Mucosa of stomach (tissue), 1 donor: Measurements from ENCODE around the gene CCDC47.
A peak's percentile ranks its signal among the peaks of the same experiment; 100 is the strongest.

ENCODE experiments used
- H3K27me3 ChIP-seq: one replicate; pipeline ENCODE4 v1.7.0; 2013; ENCODE audit warnings: mild to moderate bottlenecking, low read length; ENCODE audit not compliant: control insufficient read depth, insufficient read depth
- H3K36me3 ChIP-seq: one replicate; pipeline ENCODE4 v1.7.0; 2013; ENCODE audit warnings: low read length; ENCODE audit not compliant: control insufficient read depth, insufficient read depth
- H3K4me1 ChIP-seq: one replicate; pipeline ENCODE4 v1.7.0; 2013; ENCODE audit warnings: mild to moderate bottlenecking, low read length; ENCODE audit not compliant: control insufficient read depth, insufficient read depth
- H3K4me3 ChIP-seq: one replicate; pipeline ENCODE4 v1.7.0; 2013; ENCODE audit warnings: low read length
- H3K9ac ChIP-seq: one replicate; pipeline ENCODE4 v1.7.0; 2013; ENCODE audit warnings: mild to moderate bottlenecking, low read length, moderate library complexity
- H3K9me3 ChIP-seq: one replicate; pipeline ENCODE4 v1.7.0; 2013; ENCODE audit warnings: mild to moderate bottlenecking, low read length, moderate library complexity; ENCODE audit not compliant: control insufficient read depth
- donor health status: Pancreatic carcinoma.

The CCDC47 gene, protein sequence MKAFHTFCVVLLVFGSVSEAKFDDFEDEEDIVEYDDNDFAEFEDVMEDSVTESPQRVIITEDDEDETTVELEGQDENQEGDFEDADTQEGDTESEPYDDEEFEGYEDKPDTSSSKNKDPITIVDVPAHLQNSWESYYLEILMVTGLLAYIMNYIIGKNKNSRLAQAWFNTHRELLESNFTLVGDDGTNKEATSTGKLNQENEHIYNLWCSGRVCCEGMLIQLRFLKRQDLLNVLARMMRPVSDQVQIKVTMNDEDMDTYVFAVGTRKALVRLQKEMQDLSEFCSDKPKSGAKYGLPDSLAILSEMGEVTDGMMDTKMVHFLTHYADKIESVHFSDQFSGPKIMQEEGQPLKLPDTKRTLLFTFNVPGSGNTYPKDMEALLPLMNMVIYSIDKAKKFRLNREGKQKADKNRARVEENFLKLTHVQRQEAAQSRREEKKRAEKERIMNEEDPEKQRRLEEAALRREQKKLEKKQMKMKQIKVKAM

DNA sequence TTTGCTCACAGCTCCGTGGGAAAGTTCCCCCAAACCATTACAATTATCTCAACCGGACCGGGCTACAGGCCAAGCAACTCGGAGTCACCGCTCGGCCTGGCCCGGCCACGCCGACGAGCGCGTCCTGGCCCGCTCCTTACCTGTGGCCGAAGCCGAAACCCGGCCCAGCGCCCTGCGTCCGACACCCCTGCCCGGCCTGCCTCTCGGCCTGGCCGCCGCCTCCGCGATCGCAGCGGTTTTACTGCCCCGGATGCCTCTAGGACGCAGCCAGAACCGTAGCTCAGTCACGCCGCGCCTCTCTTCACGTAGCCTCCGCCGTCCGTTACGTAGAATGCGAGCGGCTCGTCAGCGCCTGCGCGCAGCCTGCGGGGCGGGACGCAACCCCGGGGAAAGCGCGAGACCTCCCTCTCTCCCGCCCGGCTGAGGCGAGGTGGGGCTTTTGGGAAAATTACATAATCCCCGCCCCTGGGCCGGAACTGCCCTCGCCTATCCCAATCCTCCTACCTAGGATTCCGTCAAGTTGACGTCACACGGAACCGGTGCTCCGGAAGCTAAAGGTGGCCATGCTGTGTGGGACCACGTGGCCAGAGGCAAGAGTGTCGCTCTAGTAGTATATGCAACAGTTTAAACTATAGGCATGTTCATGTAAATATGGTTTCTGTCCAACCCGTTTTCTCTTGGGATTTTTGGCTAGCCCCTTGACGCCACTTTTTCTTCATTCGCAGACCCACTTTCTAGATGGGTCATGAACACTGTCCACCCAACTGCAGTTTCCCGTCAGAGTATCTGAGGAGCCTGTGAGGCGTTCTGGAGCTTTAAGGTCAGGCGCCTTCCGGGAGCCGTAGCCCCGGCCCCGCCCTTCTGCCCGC, at the start of gene CCDC47:
Gene CCDC47, minus strand, starts transcription at position 326 of the 869 bp plus-strand sequence. CDS start 7,422 bp downstream, outside the sequence.
- H3K4me1 ChIP-seq = peaks cover 12% of the 10 kb centered on the region
- H3K27me3 ChIP-seq = no peaks in the 10 kb centered on the region
- H3K9ac ChIP-seq = peak within 1 kb of the TSS; percentile 89
- no peaks in the 10 kb centered on the region for H3K36me3 ChIP-seq
- H3K9me3 ChIP-seq = no peaks in the 10 kb centered on the region
- peak within 1 kb of the TSS; percentile 43 for H3K4me3 ChIP-seq

DNA sequence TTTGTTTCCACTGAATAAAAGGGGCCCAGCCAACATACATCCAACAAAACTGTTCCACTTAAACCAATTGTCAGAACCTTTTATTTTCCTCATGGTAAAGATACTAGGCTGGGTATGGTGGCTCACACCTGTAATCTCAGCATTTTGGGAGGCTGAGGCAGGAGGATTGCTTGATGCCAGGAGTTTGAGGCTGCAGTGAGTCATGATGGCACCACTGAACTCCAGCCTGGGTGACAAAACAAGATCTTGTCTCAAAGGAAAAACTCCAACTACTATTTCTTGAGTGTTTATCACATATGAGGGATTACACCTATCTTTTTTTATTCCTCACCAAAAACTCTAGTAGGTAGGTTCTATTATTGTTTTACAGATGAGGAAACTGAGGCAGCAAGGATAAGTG, 49.1 kb upstream of the CCDC47 start:
- H3K36me3 ChIP-seq = peaks cover 48% of the 10 kb centered on the region
- peaks cover 13% of the 10 kb centered on the region for H3K4me1 ChIP-seq
- H3K27me3 ChIP-seq = no peaks in the 10 kb centered on the region

DNA sequence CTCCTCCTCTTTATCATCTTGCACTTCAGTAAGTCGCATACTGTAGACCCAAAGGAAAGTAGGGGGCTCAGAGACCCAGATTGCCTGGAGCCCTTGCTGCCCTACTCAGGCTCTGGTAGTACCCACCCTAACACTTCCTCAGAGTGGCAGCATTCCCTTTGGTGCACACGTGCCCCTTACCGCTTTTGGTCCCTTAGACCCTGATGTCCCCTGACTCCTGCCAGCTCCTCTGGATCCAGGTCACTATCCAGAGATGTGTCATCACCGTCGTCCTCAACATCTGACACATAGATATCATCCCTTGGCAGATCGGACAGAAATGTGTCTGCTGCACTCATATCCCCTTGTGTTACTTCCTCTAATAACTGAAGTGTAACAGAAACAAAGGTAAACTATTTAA, 48.4 kb upstream of the CCDC47 start:
- Histone ChIP-seq H3K4me3 (no peak overlapping the region), H3K36me3 (peaks cover 48% of the 10 kb centered on the region), H3K27me3 (no peaks in the 10 kb centered on the region), H3K9ac (no peak overlapping the region), H3K9me3 (no peaks in the 10 kb centered on the region), H3K4me1 (peaks cover 13% of the 10 kb centered on the region)

More for the DNA sequence above, 49.1 kb upstream of the CCDC47 start:
- Histone ChIP-seq H3K4me3 (no peak overlapping the region), H3K9me3 (no peaks in the 10 kb centered on the region), H3K9ac (no peak overlapping the region)

DNA sequence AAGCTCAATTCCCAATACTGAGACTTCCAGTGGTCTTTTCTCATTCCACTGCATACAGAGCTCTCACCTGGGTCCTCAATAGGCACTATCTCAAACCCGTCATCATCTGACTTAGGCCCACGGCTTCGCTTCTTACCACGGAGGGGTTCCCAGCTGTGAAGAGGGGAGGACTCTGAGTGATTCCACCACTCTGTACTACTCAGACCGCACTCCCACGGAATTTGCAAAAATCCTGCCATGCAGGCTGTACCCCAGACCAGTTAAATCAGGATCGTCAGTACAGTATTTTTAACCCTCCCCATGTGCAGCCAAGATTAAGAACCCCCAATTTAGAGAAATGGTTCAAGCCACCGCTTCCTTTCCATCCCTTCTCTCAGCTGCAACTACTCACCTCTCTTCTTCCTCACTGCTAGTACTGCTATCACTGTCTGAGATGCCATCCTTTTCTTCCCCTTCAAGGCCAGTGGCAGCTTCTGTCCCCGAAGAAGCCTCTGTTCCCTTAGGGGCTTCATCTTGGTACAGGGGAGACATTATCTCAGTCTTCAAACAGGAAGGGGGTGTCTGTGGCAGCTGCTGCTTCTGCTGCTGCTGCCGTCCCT, 47.7 kb upstream of the CCDC47 start:
- H3K4me1 ChIP-seq = peaks cover 11% of the 10 kb centered on the region
- H3K4me3 ChIP-seq = no peak overlapping the region
- H3K9ac ChIP-seq = no peak overlapping the region
- H3K9me3 ChIP-seq = no peaks in the 10 kb centered on the region
- H3K27me3 ChIP-seq = no peaks in the 10 kb centered on the region
- H3K36me3 ChIP-seq = peaks cover 48% of the 10 kb centered on the region

DNA sequence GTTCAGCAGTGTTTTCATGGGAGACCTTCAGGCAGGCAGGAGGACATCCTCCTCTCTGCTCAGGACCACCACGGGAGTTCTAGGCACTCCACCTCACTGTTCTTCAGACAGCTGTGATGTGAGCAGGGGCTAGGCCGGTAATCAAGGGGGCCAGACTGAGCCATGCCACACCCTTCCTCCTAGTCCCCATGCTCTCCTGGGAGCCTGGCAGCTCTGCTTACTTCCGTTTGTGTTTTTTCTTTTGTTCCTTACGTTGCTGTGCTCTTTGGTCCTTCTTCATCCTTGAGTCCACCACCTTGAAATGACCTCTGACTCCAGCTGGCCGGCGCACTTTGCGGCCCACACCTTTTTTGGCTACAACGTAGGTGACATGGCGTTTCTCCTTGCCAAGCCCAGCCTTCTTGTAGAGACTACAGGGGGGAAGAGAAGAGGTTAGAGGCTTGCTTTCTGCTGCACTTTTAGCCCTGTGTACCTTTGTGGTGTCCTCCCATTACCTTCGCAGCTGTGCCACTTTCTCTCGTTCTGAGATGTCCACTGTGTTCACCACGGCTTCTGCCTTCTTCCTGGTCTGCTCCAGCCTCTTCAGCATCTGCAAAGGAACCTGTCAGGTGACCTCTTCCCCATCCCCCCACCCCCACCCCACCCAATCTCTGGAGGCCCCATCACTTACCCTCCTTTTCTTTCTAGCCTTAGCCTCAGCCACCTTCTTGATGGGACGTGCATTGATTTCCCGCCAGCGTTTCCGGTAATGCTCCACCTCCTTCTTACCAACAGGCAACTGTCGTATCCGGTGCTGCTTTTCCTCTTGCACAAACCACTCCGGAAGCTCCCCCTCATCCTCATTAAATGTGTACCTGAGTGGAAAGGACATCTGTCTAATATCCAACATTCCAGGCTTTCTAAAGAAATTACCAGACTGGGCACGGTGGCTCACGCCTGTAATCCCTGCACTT, 46.5 kb upstream of the CCDC47 start:
- Histone ChIP-seq H3K4me1 (peaks cover 5% of the 10 kb centered on the region), H3K27me3 (no peaks in the 10 kb centered on the region), H3K9ac (no peak overlapping the region), H3K36me3 (peaks cover 58% of the 10 kb centered on the region), H3K9me3 (no peaks in the 10 kb centered on the region), H3K4me3 (no peak overlapping the region)

DNA sequence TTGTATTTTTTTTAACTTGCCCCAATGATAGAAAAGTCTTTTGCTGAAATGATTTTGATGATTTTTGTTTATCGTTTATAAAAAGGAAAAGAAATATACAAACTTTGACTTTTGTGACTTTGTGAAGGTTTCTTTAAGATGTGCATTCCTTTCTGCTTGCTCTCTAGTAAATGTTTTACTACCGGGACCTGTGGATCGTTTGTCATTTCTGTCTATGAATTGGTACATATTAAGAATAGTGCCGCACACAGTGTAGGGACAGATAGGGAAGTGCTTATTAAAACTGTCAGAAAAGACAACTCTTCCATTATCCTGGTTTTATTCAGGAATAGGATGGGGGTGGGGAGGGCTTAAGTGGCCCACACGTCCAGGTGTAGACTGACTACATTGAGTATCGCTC, 45.7 kb upstream of the CCDC47 start:
- H3K4me1 ChIP-seq = peaks cover 5% of the 10 kb centered on the region
- H3K36me3 ChIP-seq = peaks cover 53% of the 10 kb centered on the region
- H3K27me3 ChIP-seq = no peaks in the 10 kb centered on the region

DNA sequence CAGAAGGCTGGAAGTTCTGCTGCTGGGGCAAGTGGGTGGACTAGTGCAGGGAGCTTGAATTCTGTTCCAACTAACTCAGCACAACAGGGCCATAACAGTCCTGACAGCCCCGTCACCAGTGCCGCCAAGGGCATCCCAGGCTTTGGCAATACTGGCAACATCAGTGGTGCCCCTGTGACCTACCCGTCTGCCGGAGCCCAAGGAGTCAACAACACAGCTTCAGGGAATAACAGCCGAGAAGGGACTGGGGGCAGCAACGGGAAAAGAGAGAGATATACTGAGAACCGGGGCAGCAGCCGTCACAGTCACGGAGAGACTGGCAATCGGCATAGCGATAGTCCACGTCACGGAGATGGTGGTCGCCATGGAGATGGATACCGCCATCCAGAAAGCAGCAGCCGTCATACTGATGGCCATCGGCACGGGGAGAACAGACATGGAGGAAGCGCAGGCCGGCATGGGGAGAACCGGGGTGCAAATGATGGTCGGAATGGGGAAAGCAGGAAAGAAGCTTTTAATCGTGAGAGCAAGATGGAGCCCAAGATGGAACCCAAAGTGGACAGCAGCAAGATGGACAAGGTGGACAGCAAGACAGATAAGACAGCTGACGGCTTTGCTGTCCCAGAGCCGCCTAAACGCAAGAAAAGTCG, 44.5 kb upstream of the CCDC47 start:
- H3K4me3 ChIP-seq = no peak overlapping the region
- peaks cover 5% of the 10 kb centered on the region for H3K4me1 ChIP-seq

More for the DNA sequence above, 45.7 kb upstream of the CCDC47 start:
- no peak overlapping the region for H3K4me3 ChIP-seq
- no peaks in the 10 kb centered on the region for H3K9me3 ChIP-seq
- H3K9ac ChIP-seq = no peak overlapping the region

DNA sequence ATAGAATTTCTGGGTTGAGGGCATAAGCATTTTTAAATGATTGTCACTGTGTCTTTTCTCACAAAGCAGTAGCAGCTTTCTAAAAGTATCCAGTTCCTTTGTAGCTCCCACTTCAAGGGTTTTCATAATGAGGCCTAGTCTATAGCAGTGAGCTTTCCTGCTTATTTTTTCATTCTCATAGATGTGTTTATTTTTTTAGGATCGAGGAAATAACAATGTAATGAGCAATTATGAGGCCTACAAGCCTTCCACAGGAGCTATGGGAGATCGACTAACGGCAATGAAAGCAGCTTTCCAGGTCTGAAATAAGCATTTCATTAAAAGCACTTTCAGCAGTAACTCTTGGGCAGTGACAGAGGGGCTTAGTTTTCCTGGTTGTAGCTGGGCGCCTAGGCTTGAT, 43.3 kb upstream of the CCDC47 start:
- Histone ChIP-seq H3K4me1 (peaks cover 5% of the 10 kb centered on the region), H3K9ac (no peak overlapping the region), H3K36me3 (peaks cover 47% of the 10 kb centered on the region), H3K9me3 (no peaks in the 10 kb centered on the region), H3K27me3 (no peaks in the 10 kb centered on the region), H3K4me3 (no peak overlapping the region)

More for the DNA sequence above, 44.5 kb upstream of the CCDC47 start:
- H3K9me3 ChIP-seq = no peaks in the 10 kb centered on the region
- H3K36me3 ChIP-seq = peaks cover 53% of the 10 kb centered on the region
- no peaks in the 10 kb centered on the region for H3K27me3 ChIP-seq
- H3K9ac ChIP-seq = no peak overlapping the region

DNA sequence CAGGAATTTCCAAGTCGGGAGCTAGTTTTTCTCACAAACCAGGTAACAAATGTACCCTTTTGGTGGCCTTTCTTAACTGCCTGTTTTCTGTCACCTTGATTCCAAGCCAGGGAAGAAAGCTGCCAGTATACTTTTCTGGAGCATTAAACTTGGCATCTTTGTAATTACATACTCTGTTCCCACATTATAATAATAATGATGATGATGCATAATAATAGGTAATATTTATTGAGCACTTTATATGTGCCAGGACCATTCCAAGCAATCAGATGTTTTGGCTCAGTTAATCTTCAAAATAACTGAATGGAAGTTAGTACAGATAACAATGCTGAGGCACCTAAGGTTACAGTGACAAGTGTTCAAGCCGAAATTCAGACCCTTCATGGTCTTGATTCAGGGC, 42.7 kb upstream of the CCDC47 start:
- no peaks in the 10 kb centered on the region for H3K9me3 ChIP-seq
- H3K4me1 ChIP-seq = peaks cover 5% of the 10 kb centered on the region
- no peak overlapping the region for H3K9ac ChIP-seq
- no peaks in the 10 kb centered on the region for H3K27me3 ChIP-seq
- H3K4me3 ChIP-seq = no peak overlapping the region
- peaks cover 42% of the 10 kb centered on the region for H3K36me3 ChIP-seq

DNA sequence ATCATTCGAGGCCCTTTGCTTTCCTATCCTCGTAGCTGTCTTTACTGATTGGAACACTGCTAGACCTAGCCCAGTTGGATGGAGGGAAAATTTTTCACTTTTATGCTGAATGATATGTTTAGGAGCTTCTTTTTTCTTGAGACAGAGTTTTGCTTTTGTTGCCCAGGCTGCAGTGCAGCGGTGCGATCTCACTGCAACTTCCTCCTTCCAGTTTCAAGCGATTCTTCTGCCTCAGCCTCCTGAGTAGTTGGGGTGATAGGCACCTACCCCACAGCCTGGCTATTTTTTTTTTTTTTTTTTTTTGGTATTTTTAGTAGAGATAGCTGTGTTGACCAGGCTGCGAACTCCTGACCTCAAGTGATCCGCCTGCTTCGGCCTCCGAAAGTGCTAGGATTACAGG, 36.6 kb upstream of the CCDC47 start:
- H3K9ac ChIP-seq = no peak overlapping the region
- peaks cover 18% of the 10 kb centered on the region for H3K36me3 ChIP-seq

DNA sequence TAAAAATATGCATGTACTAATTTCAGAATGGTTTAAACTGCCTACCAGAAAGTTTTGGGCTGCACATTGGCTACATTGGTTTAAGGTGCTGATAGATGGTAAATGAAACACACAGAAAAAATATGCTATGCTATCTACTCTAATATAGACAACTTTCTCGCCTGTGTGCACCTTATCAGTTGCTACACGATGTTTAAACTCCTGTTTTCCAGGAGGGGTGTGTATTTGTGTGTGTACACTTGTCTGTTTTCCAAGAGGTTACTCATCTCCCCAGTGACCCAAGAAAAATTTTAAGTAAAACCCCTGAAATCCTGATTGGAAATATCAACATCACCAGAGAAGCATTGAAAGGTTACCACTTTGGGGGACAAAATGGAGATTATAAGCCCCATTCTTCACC, 32.2 kb upstream of the CCDC47 start:
- H3K9me3 ChIP-seq = no peaks in the 10 kb centered on the region
- no peak overlapping the region for H3K4me3 ChIP-seq
- H3K4me1 ChIP-seq = no peaks in the 10 kb centered on the region
- no peak overlapping the region for H3K9ac ChIP-seq
- H3K36me3 ChIP-seq = peaks cover 12% of the 10 kb centered on the region
- no peaks in the 10 kb centered on the region for H3K27me3 ChIP-seq

More for the DNA sequence above, 36.6 kb upstream of the CCDC47 start:
- Histone ChIP-seq H3K4me3 (no peak overlapping the region), H3K9me3 (no peaks in the 10 kb centered on the region), H3K4me1 (no peaks in the 10 kb centered on the region), H3K27me3 (no peaks in the 10 kb centered on the region)
